ENCODE measurements around the gene AP1M1.
A peak's percentile ranks its signal among the peaks of the same experiment; 100 is the strongest.

AP1M1 gene

DNA sequence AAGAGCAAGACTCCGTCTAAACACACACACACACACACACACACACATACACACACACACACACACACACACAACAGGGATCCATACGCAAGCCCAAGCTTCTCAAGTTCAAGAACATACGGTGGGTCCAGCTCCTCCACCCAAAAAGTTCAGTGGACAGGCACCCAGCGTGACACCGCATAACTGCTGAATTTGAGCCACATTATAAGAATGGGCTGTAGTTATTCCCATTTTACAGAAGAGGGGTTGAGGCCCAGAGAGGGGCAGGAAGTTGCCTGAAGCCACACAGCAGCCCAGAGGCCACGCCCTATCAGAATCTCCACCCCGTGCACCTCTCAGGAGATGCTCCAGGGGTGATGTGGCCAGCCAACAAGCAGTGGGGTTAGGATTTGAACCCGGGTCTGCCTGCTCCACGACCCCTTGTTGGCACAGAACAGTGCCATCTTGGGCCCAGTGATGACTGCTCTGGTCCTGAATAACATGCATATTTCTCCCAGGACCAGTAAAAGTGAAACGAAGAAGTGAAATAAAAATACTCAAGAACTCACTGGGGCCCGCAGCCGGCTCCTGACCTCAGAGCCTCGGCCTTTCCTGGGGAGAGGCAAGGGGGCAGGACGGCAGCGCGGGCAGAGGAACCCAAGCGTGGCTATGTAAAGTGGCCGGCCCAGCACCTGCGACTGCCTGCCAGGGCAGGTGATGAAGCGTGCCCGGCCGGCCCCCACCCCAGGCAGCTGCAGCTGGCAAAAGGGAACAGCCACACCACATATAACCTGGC lies 61.9 kb downstream of the AP1M1 start:
- TF ChIP-seq, protein P1, sequence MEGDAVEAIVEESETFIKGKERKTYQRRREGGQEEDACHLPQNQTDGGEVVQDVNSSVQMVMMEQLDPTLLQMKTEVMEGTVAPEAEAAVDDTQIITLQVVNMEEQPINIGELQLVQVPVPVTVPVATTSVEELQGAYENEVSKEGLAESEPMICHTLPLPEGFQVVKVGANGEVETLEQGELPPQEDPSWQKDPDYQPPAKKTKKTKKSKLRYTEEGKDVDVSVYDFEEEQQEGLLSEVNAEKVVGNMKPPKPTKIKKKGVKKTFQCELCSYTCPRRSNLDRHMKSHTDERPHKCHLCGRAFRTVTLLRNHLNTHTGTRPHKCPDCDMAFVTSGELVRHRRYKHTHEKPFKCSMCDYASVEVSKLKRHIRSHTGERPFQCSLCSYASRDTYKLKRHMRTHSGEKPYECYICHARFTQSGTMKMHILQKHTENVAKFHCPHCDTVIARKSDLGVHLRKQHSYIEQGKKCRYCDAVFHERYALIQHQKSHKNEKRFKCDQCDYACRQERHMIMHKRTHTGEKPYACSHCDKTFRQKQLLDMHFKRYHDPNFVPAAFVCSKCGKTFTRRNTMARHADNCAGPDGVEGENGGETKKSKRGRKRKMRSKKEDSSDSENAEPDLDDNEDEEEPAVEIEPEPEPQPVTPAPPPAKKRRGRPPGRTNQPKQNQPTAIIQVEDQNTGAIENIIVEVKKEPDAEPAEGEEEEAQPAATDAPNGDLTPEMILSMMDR (IDR thresholded peaks at IDR 0.05; ENCODE audit: borderline replicate concordance, control extremely low read depth, extremely low read depth, insufficient read depth, missing control alignments) = no peak
- peak; percentile 73 for DNase-seq (ENCODE audit: low spot score)
- in situ Hi-C loops (cut with MboI; ENCODE audit: low sequenced_read_pairs, unreplicated experiment) = no loop called here

DNA sequence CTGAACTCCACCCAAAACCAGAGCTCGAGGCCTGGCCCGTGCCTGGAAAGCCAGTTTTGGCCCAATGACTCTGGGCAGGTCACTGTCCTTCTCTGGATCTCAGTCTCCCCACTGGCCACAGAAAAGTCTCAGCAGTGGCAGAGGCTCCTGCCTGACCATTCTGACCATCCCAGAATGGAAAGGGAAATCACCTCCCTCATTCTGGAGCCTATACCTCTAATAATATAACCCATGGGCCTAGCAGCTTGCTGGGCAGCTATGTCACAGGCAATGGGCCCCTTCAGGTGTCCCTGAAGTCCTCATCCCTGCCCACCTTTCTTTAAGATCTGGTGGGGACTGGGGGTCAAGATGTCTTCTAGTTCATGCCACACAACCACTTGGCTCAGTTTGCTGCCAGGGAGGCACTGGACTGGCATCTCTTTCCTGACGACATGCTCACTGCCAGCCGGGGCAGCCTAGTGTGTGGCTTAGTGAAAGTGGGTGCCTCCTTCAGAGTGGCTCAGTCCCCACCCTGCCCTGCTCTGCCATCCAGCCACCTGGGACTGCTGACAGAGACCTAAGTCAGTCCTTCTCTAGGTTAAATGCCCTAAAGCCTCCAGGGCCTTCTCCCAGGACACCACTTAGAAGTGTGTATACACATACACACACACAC lies 62.6 kb downstream of the AP1M1 start:
- in situ Hi-C loops (cut with MboI; ENCODE audit: low sequenced_read_pairs, unreplicated experiment) = no loop called here
- TF ChIP-seq, protein P1 (IDR thresholded peaks at IDR 0.05; ENCODE audit: borderline replicate concordance, control extremely low read depth, extremely low read depth, insufficient read depth, missing control alignments) = no peak

DNA sequence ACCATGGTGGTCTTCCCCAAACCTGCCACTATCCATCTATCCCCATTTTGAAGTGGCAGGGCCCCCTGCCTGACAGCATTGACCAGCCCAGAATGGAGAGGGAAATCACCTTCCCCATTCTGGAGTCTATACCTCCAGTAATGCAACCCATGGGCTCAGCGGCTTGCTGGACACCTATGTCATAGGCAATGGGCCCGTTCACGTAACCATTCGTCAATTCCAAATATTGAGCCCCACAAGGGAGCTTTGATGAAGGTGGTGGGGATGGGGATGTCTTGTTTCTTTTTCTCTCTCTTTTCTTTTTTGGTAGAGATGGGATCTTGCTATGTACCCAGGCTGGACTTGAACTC lies 63.1 kb downstream of the AP1M1 start:
- DNase-seq (ENCODE audit: low spot score) = no peak
- in situ Hi-C loops (cut with MboI; ENCODE audit: low sequenced_read_pairs, unreplicated experiment) = no loop called here
- TF ChIP-seq, protein P1 (IDR thresholded peaks at IDR 0.05; ENCODE audit: borderline replicate concordance, control extremely low read depth, extremely low read depth, insufficient read depth, missing control alignments) = no peak

More for the DNA sequence above, 62.6 kb downstream of the AP1M1 start:
- no peak for DNase-seq (ENCODE audit: low spot score)

GRCh38 chr19:16261584-16262368 lies 64.1 kb downstream of the AP1M1 start:
- TF ChIP-seq, protein P1 (IDR thresholded peaks at IDR 0.05; ENCODE audit: borderline replicate concordance, control extremely low read depth, extremely low read depth, insufficient read depth, missing control alignments) = no peak
- DNase-seq (ENCODE audit: low spot score) = peak; percentile 20
- in situ Hi-C loops (cut with MboI; ENCODE audit: low sequenced_read_pairs, unreplicated experiment) = no loop called here

DNA sequence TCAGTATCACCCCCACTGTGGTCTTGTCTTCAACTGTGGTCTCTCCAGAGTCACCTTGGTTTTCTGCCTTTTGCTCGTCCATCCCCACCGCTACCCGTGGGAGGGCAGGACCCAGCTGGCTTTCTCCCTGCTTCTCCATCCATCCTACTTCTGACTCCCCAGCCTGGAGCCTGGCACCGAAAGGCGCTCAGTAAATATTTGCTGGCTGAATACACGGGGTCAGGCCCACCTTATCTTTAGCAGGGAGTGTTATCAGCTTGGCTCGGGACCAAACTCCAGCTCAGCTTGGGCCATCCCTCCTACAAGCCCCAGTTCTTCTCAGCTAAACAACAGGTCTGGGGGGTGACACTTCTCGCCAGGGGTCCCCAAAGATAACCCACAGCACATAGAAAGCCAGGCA lies 64.9 kb downstream of the AP1M1 start:
- TF ChIP-seq, protein P1 (IDR thresholded peaks at IDR 0.05; ENCODE audit: borderline replicate concordance, control extremely low read depth, extremely low read depth, insufficient read depth, missing control alignments) = no peak
- in situ Hi-C loops (cut with MboI; ENCODE audit: low sequenced_read_pairs, unreplicated experiment) = no loop called here
- no peak for DNase-seq (ENCODE audit: low spot score)

GRCh38 chr19:16263141-16263761 lies 65.5 kb downstream of the AP1M1 start:
- no peak for DNase-seq (ENCODE audit: low spot score)
- TF ChIP-seq, protein P1 (IDR thresholded peaks at IDR 0.05; ENCODE audit: borderline replicate concordance, control extremely low read depth, extremely low read depth, insufficient read depth, missing control alignments) = no peak
- in situ Hi-C loops (cut with MboI; ENCODE audit: low sequenced_read_pairs, unreplicated experiment) = no loop called here
